NB4 (cell line): Measurements from ENCODE around the gene THRA.
A peak's percentile ranks its signal among the peaks of the same experiment; 100 is the strongest.
"Not testable (repeated sequence)": the region's sequence is repeated elsewhere in the genome, so short reads cannot be mapped to it uniquely, and the experiment has no call there.

ENCODE experiments used
- DNase-seq: peaks from one replicate; pipeline ENCODE4 v3.0.0; 2010; ENCODE audit warnings: low read depth
- H3K4me3 ChIP-seq: one replicate; pipeline ENCODE4 v1.5.1; 2011; ENCODE audit warnings: mild to moderate bottlenecking, low read depth, low read length, moderate library complexity
- CTCF ChIP-seq: IDR thresholded peaks from one replicate; pipeline ENCODE4 v1.5.1; 2012; ENCODE audit warnings: low read depth, low read length
- MAX ChIP-seq: IDR thresholded peaks from 2 replicates; pipeline ENCODE4 v1.6.1; 2011; ENCODE audit warnings: low read depth, low read length
- MYC ChIP-seq: IDR thresholded peaks from 2 replicates; pipeline ENCODE4 v1.6.1; 2011; ENCODE audit warnings: low read depth, low read length
- POLR2A ChIP-seq: IDR thresholded peaks from 2 replicates; pipeline ENCODE4 v1.6.1; 2011; ENCODE audit warnings: mild to moderate bottlenecking; ENCODE audit not compliant: insufficient read length; ENCODE audit errors: extremely low read depth

Gene THRA

GRCh38 chr17:40129498-40129897, 66.7 kb downstream of the THRA start:
- DNase-seq, result no peak
- TF ChIP-seq POLR2A (no peak), MAX (no peak), MYC (no peak), CTCF (no peak)
- H3K4me3 ChIP-seq, result no peak overlapping the region

GRCh38 chr17:40130352-40131042, 67.7 kb downstream of the THRA start:
- no peak overlapping the region for H3K4me3 ChIP-seq
- DNase-seq, result peak; percentile 82
- TF ChIP-seq MAX, result no peak
- no peak for TF ChIP-seq MYC
- TF ChIP-seq POLR2A, result no peak
- no peak for TF ChIP-seq CTCF

- TF ChIP-seq MAX (no peak), MYC (no peak), CTCF (no peak), POLR2A (no peak)
- no peak for DNase-seq
These were observed 71.4 kb downstream of the THRA start for GRCh38 chr17:40134184-40134583.

GRCh38 chr17:40135817-40136216, 73.1 kb downstream of the THRA start:
- TF ChIP-seq MAX (no peak), CTCF (no peak), POLR2A (no peak), MYC (no peak)
- DNase-seq, result no peak
- no peak overlapping the region for H3K4me3 ChIP-seq

More at GRCh38 chr17:40134184-40134583, 71.4 kb downstream of the THRA start:
- H3K4me3 ChIP-seq, result no peak overlapping the region

GRCh38 chr17:40139566-40140058, 76.8 kb downstream of the THRA start:
- DNase-seq, result no peak
- no peak for TF ChIP-seq POLR2A
- H3K4me3 ChIP-seq, result peak overlapping the region; percentile 71

GRCh38 chr17:40143166-40143565, 80.4 kb downstream of the THRA start:
- not testable (repeated sequence) for DNase-seq

More at GRCh38 chr17:40143166-40143565, 80.4 kb downstream of the THRA start:
- not testable (repeated sequence) for H3K4me3 ChIP-seq
